RWPE2 (cell line): ENCODE measurements around the gene GPR25.

Source experiments
- ATAC-seq: fragments of 200-7000 bp; cut with Tn5 transposase; 3 replicates; pipeline ENCODE4 v1.9.1; 2021; ENCODE audit warnings: low read depth
- DNase-seq: peaks from one replicate; pipeline ENCODE4 v3.0.0-alpha.2; 2020; ENCODE audit warnings: low spot score
- H3K27ac ChIP-seq: fragments of 450-650 bp; 2 replicates; pipeline ENCODE4 v1.5.1; 2017; ENCODE audit warnings: mild to moderate bottlenecking; ENCODE audit not compliant: poor library complexity, severe bottlenecking
- H3K27me3 ChIP-seq: fragments of 250-450 bp; sonication (Bioruptor Pico); 2 replicates; pipeline ENCODE4 v1.5.1; 2021; ENCODE audit warnings: mild to moderate bottlenecking, moderate library complexity; ENCODE audit not compliant: insufficient read depth, poor library complexity, severe bottlenecking
- H3K36me3 ChIP-seq: fragments of 250-450 bp; sonication (Bioruptor Pico); 2 replicates; pipeline ENCODE4 v1.5.1; 2020; ENCODE audit warnings: low read depth, mild to moderate bottlenecking, moderate library complexity
- H3K4me1 ChIP-seq: fragments of 250-450 bp; sonication (Bioruptor Pico); 2 replicates; pipeline ENCODE4 v1.5.1; 2021; ENCODE audit warnings: mild to moderate bottlenecking, moderate library complexity; ENCODE audit not compliant: insufficient read depth, poor library complexity, severe bottlenecking
- H3K4me3 ChIP-seq: fragments of 250-450 bp; sonication (Bioruptor Pico); 2 replicates; pipeline ENCODE4 v1.5.1; 2021; ENCODE audit warnings: mild to moderate bottlenecking, moderate library complexity; ENCODE audit not compliant: severe bottlenecking
- H3K9me3 ChIP-seq: fragments of 250-450 bp; sonication (Bioruptor Pico); 2 replicates; pipeline ENCODE4 v1.5.1; 2021; ENCODE audit warnings: mild to moderate bottlenecking, moderate library complexity; ENCODE audit not compliant: severe bottlenecking
- CTCF ChIP-seq: fragments of 450-650 bp; IDR thresholded peaks from one replicate; pipeline ENCODE4 v1.5.1; 2017; ENCODE audit warnings: mild to moderate bottlenecking, moderate library complexity; ENCODE audit not compliant: poor library complexity, severe bottlenecking

GPR25 gene

GRCh38 chr1:200894712-200895442 is 22.1 kb downstream of the GPR25 start, which contains the start of gene INAVA:
TSS of gene INAVA (plus strand) at chr1:200894900. CDS start at chr1:200898401, 3,501 bp downstream.
- no peaks in the 10 kb centered on the region for H3K27me3 ChIP-seq
- no peaks in the 10 kb centered on the region for H3K9me3 ChIP-seq
- H3K4me1 ChIP-seq: peaks cover 40% of the 10 kb centered on the region
- H3K4me3 ChIP-seq: peak within 1 kb of the TSS; percentile 69
- DNase-seq: peak; percentile 90
- ATAC-seq: peak; percentile 64
- peak within 1 kb of the TSS; percentile 92 for H3K27ac ChIP-seq
- TF ChIP-seq CTCF: peak; percentile 29
- H3K36me3 ChIP-seq: peaks cover 28% of the 10 kb centered on the region

GRCh38 chr1:200895443-200895789 is 22.6 kb downstream of the GPR25 start:
- H3K4me3 ChIP-seq: peak overlapping the region; percentile 69
- peaks cover 40% of the 10 kb centered on the region for H3K4me1 ChIP-seq
- DNase-seq: no peak
- H3K27me3 ChIP-seq: no peaks in the 10 kb centered on the region
- H3K27ac ChIP-seq: peak overlapping the region; percentile 92
- ATAC-seq: peak; percentile 21
- peaks cover 33% of the 10 kb centered on the region for H3K36me3 ChIP-seq
- no peak for TF ChIP-seq CTCF
- no peaks in the 10 kb centered on the region for H3K9me3 ChIP-seq

GRCh38 chr1:200895801-200896530 is 23.2 kb downstream of the GPR25 start:
- DNase-seq: no peak
- Histone ChIP-seq H3K27me3 (no peaks in the 10 kb centered on the region), H3K4me3 (peak overlapping the region; percentile 69), H3K4me1 (peaks cover 40% of the 10 kb centered on the region), H3K27ac (peak overlapping the region; percentile 92), H3K9me3 (no peaks in the 10 kb centered on the region), H3K36me3 (peaks cover 39% of the 10 kb centered on the region)
- ATAC-seq: peak; percentile 1; the same call in 2 of the 3 replicates
- no peak for TF ChIP-seq CTCF

GRCh38 chr1:200896531-200897196 is 23.9 kb downstream of the GPR25 start:
- H3K27ac ChIP-seq: peak overlapping the region; percentile 92
- no peaks in the 10 kb centered on the region for H3K27me3 ChIP-seq
- peak overlapping the region; percentile 69 for H3K4me3 ChIP-seq
- peak; percentile 77 for ATAC-seq
- peak; percentile 85 for DNase-seq
- TF ChIP-seq CTCF: no peak
- H3K4me1 ChIP-seq: peaks cover 43% of the 10 kb centered on the region
- no peaks in the 10 kb centered on the region for H3K9me3 ChIP-seq
- H3K36me3 ChIP-seq: peaks cover 46% of the 10 kb centered on the region
